ENCODE data around the gene ABI1.

Gene ABI1

DNA sequence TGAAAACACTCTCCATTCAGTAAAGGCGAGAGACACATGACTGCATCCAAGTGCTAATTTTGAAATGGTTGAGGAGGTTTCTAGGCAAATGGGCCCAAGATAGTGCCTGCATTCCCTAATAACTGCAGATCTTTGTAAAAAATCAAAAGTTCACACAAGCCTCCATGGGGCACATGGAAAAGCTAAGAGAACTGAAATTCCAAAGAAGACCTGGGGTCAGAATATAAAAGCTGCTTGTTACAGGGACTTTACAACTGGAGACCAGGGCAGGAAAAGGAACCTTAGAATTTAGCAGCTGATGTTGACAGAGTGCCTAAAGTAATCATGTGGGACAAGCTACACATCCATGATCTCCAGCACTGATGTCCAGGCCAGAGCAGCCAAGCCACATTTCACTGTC lies 10.0 kb upstream of the ABI1 start:
- TF ChIP-seq, protein P1, sequence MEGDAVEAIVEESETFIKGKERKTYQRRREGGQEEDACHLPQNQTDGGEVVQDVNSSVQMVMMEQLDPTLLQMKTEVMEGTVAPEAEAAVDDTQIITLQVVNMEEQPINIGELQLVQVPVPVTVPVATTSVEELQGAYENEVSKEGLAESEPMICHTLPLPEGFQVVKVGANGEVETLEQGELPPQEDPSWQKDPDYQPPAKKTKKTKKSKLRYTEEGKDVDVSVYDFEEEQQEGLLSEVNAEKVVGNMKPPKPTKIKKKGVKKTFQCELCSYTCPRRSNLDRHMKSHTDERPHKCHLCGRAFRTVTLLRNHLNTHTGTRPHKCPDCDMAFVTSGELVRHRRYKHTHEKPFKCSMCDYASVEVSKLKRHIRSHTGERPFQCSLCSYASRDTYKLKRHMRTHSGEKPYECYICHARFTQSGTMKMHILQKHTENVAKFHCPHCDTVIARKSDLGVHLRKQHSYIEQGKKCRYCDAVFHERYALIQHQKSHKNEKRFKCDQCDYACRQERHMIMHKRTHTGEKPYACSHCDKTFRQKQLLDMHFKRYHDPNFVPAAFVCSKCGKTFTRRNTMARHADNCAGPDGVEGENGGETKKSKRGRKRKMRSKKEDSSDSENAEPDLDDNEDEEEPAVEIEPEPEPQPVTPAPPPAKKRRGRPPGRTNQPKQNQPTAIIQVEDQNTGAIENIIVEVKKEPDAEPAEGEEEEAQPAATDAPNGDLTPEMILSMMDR (IDR thresholded peaks at IDR 0.05; ENCODE audit: low read length) = no peak
- TF ChIP-seq EZH2 (IDR thresholded peaks at IDR 0.05; ENCODE audit: borderline replicate concordance, low read length) = no peak
- no peak overlapping the region for H3K4me2 ChIP-seq (ENCODE audit: low read length)
- no peaks in the 10 kb centered on the region for H3K9me2 ChIP-seq (ENCODE audit: low read depth, low read length)

GRCh38 chr10:26869528-26869927 lies 8.8 kb upstream of the ABI1 start:
- H3K9ac ChIP-seq (ENCODE audit: low read length) = no peak overlapping the region
- H2AFZ ChIP-seq (ENCODE audit: low read length) = no peak overlapping the region

More for the DNA sequence above, 10.0 kb upstream of the ABI1 start:
- Histone ChIP-seq H3K4me3 (ENCODE audit: low read depth, low read length, poor library complexity, severe bottlenecking) (no peak overlapping the region), H3K36me3 (ENCODE audit: insufficient read depth, low read length) (no peaks in the 10 kb centered on the region), H3K27me3 (ENCODE audit: insufficient read depth, low read length) (no peaks in the 10 kb centered on the region), H3K9me3 (ENCODE audit: low read length) (no peaks in the 10 kb centered on the region), H3K9ac (ENCODE audit: low read length) (no peak overlapping the region), H3K4me1 (ENCODE audit: insufficient read depth, low read length, severe bottlenecking) (peaks cover 12% of the 10 kb centered on the region), H3K79me2 (ENCODE audit: insufficient read depth, low read length) (no peaks in the 10 kb centered on the region), H4K20me1 (ENCODE audit: insufficient read depth, low read length) (no peaks in the 10 kb centered on the region), H2AFZ (ENCODE audit: low read length) (no peak overlapping the region), H3K27ac (ENCODE audit: low read depth, low read length, poor library complexity, severe bottlenecking) (no peak overlapping the region), H3F3A (ENCODE audit: insufficient read depth, low read length) (no peaks in the 10 kb centered on the region)

DNA sequence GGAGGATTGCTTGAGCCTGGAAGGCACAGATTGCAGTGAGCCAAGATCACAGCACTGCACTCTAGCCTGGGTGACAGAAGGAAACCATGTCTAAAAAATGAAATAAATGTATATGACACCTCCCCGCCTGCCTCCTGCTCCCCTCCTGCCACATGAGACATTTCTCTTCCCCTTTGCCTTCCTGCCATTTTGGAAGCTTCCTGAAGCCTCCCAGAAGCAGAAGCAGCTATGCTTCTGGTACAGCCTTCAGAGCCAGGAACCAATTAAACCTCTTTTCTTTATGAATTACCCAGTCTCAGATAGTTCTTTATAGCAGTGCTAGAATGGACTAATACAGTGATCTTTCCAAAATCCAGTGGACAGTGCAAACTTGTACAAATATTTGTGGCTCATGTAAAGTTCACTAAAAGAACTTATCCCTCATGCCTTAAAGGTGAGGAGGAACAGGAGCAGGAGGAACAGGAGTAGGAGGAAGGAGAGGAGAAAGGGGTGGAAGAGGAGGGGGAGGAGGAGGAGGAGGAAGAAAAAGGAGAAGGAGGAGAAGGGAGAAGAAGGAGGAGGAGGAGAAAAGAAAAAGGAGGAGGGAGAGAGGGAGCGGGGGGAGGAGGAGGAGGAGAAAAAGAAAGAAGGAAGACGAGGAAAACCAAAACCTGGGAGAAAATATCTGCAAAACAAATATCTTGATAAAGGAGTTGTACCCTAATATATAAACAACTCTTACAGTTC lies 2.8 kb upstream of the ABI1 start:
- H3K4me3 ChIP-seq (ENCODE audit: low read depth, low read length, poor library complexity, severe bottlenecking) = no peak overlapping the region
- H3K9me3 ChIP-seq (ENCODE audit: low read length) = no peaks in the 10 kb centered on the region
- H3K36me3 ChIP-seq (ENCODE audit: insufficient read depth, low read length) = no peaks in the 10 kb centered on the region; the same call in 1 of the 2 replicates
- no peak overlapping the region for H3K9ac ChIP-seq (ENCODE audit: low read length)
- no peak overlapping the region for H3K27ac ChIP-seq (ENCODE audit: low read depth, low read length, poor library complexity, severe bottlenecking)
- H3K4me2 ChIP-seq (ENCODE audit: low read length) = no peak overlapping the region
- no peaks in the 10 kb centered on the region for H3K9me2 ChIP-seq (ENCODE audit: low read depth, low read length)
- H3F3A ChIP-seq (ENCODE audit: insufficient read depth, low read length) = no peaks in the 10 kb centered on the region
- peaks cover 18% of the 10 kb centered on the region for H3K79me2 ChIP-seq (ENCODE audit: insufficient read depth, low read length)
- H2AFZ ChIP-seq (ENCODE audit: low read length) = no peak overlapping the region
- H3K4me1 ChIP-seq (ENCODE audit: insufficient read depth, low read length, severe bottlenecking) = peaks cover 7% of the 10 kb centered on the region
- H4K20me1 ChIP-seq (ENCODE audit: insufficient read depth, low read length) = no peaks in the 10 kb centered on the region
- no peaks in the 10 kb centered on the region for H3K27me3 ChIP-seq (ENCODE audit: insufficient read depth, low read length)
- TF ChIP-seq EZH2 (IDR thresholded peaks at IDR 0.05; ENCODE audit: borderline replicate concordance, low read length) = no peak
- TF ChIP-seq, protein P1 (IDR thresholded peaks at IDR 0.05; ENCODE audit: low read length) = no peak

More at GRCh38 chr10:26869528-26869927, 8.8 kb upstream of the ABI1 start:
- no peak overlapping the region for H3K27ac ChIP-seq (ENCODE audit: low read depth, low read length, poor library complexity, severe bottlenecking)
- no peaks in the 10 kb centered on the region for H3F3A ChIP-seq (ENCODE audit: insufficient read depth, low read length)
- H3K9me3 ChIP-seq (ENCODE audit: low read length) = no peaks in the 10 kb centered on the region
- TF ChIP-seq, protein P1 (IDR thresholded peaks at IDR 0.05; ENCODE audit: low read length) = no peak
- TF ChIP-seq EZH2 (IDR thresholded peaks at IDR 0.05; ENCODE audit: borderline replicate concordance, low read length) = no peak
- peaks cover 12% of the 10 kb centered on the region for H3K4me1 ChIP-seq (ENCODE audit: insufficient read depth, low read length, severe bottlenecking)
- H3K4me2 ChIP-seq (ENCODE audit: low read length) = peak overlapping the region; percentile 31; the same call in 1 of the 2 replicates
- no peaks in the 10 kb centered on the region for H3K36me3 ChIP-seq (ENCODE audit: insufficient read depth, low read length)
- no peak overlapping the region for H3K4me3 ChIP-seq (ENCODE audit: low read depth, low read length, poor library complexity, severe bottlenecking)
- no peaks in the 10 kb centered on the region for H3K9me2 ChIP-seq (ENCODE audit: low read depth, low read length)
- H3K27me3 ChIP-seq (ENCODE audit: insufficient read depth, low read length) = no peaks in the 10 kb centered on the region
- H3K79me2 ChIP-seq (ENCODE audit: insufficient read depth, low read length) = no peaks in the 10 kb centered on the region
- no peaks in the 10 kb centered on the region for H4K20me1 ChIP-seq (ENCODE audit: insufficient read depth, low read length)
